ENCODE data around the gene MYLIP.

MYLIP gene

GRCh38 chr6:16108419-16108818, 20.5 kb upstream of the MYLIP start:
- no peak for DNase-seq (ENCODE audit: low spot score)

DNA sequence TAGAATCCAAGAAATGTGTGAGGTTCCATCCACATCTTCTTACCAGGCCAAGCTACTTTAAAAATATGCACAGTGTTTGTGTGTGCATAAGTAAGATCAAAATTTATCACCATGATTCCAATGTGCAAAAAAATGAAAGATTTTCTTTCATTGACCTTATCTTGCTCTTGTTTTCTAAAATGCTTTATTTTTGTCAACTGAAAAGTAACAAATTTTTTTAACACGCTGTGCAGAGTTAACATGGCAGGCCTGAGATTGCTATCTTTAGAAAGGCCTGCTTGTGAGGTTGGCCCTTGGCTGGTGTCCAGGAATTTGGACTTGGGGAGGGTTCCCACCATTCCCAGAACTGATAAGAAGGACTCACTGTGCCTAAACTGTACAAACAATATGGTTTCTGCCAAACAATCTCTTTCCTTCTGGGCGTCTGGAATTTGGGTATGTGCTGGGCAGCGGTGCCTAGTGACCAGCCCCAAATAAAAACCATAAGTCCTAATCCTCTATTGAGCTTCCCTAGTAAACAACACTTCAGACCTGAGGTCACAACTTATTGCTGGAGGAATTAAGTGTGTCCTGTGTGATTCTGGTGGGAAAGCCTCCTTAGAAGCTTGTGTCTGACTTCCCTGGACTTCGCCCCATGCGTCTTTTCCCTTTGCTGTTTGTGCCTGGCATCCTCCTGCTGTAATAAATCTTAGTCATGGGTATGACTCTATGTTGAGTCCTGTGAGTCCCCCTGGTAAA, 19.8 kb upstream of the MYLIP start:
- DNase-seq (ENCODE audit: low spot score) = no peak

- no peak for DNase-seq (ENCODE audit: low spot score)
These were observed 19.1 kb upstream of the MYLIP start for GRCh38 chr6:16109659-16110305.

DNA sequence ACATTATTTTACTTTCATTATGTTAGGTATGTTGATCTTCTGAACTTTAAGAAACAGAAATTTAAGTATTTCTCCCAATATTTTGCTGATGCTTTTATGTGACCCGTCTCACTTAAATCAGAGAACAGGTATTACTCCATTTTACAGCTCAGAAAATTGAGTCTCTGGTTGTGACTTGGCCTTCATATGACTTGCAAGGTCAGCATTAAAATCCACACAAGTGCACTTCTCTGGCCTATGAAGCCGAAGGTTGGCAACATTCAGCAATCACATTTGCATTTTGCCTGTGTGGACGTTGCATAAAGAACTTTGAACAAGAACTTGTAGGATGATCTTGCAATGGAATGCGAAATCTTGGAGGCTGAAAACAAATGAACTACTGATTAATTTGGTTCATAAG, 10.1 kb upstream of the MYLIP start:
- no peak for DNase-seq (ENCODE audit: low spot score)

DNA sequence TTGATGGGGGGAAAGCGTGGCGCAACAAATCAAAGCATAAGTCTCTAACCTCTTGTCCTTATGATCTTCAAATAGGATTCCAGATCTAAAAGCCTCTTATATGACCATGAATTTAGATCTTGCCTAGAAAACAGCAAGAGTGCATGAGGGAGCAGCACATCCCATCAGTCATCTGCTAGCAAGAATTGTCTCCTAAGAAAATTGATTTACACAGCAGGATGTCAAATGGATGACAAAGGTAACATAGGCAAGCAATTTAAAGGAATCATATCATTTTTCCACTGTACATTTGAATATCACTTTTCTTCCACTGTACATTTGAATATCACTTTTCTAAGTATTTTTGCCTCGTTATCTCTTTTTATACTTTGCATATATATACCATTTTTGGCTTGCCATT, 7.5 kb upstream of the MYLIP start:
- DNase-seq (ENCODE audit: low spot score) = no peak

GRCh38 chr6:16122197-16122596, 6.7 kb upstream of the MYLIP start:
- DNase-seq (ENCODE audit: low spot score) = no peak

- DNase-seq (ENCODE audit: low spot score) = no peak
These were observed 4.4 kb upstream of the MYLIP start for GRCh38 chr6:16124198-16125180.

DNA sequence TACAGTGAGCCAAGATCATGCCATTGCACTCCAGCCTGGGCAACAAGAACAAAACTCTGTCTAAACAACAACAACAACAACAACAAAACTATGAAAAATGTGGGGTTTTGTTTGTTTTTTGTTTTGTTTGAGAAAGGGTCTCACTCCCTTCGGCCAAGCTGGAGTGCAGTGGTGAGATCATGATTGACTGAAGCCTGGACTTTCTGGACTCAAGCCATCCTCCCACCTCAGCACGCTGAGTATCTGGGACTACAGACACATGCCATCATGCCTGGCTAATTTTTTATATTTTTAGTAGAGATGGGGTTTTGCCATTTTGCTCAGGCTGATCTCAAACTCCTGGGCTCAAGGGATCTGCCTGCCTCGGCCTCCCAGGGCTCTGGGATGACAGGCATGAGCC, 2.8 kb upstream of the MYLIP start:
- no peak for DNase-seq (ENCODE audit: low spot score)

GRCh38 chr6:16126861-16127260, 2.0 kb upstream of the MYLIP start:
- DNase-seq (ENCODE audit: low spot score) = no peak

- no peak for DNase-seq (ENCODE audit: low spot score)
These were observed 1.4 kb upstream of the MYLIP start for GRCh38 chr6:16127471-16127870.

GRCh38 chr6:16129623-16130401, 926 bp downstream of the MYLIP start:
- DNase-seq (ENCODE audit: low spot score) = peak; percentile 20

- DNase-seq (ENCODE audit: low spot score) = no peak
These were observed 1.6 kb downstream of the MYLIP start for GRCh38 chr6:16130437-16130891.

DNA sequence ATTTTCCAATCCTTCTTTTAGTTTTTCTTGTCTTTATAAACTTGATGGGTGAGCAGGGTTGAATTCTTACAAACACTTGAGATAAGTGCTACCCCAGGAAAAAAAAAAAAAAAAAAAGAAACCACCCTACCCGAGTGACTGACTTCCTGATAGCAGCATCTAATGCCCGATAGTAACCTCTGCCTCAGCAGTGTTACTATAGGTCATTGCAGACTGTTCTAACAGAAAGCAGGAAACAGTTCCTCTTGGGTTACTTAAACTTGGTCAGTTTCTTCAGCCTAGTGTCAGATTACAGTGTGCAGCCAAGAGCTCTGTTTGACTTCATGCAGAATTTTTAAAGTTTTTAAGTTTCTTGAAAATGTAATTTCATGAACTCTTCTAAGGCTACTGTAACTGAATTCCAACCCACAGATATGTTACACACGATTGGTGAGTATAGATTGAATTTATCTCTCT, 2.1 kb downstream of the MYLIP start:
- peak; percentile 52 for DNase-seq (ENCODE audit: low spot score)

DNA sequence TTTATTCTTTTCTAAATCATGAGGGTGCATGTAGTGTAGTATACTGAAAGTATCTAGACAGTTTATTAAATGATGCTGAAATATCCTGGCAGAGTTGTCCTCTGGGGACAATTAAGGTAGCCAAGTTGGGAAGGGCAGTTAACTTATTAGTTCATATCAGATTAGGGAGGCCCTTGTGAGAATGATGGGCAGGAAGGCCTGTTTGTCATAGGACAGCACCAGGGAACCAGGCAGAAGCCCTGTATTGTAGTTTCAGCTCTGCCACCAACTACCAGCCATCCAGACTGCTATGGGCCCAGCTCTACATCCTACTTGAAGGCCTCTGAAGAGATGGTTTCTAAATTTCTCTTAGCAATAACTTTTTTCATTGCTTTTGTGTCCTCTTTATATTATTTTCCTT, 4.0 kb downstream of the MYLIP start:
- no peak for DNase-seq (ENCODE audit: low spot score)

DNA sequence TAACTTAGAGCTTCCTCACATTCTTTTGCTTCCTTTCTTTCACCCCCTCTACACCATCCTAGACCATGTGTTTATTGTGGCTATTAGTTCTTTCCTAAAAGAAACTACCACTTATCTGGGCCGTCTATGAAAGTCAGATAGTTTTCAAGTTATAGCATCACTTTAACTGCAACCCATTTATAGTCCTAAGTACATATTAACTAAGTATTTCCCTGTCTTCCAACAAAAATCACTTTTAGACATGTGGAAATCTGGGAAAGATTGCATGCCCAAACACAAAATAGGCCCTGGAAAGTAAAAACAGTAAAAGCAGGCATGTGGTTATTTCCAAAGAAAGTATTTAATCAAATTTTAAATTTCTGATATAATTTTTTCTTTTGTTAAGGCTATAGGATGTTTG, 5.5 kb downstream of the MYLIP start:
- no peak for DNase-seq (ENCODE audit: low spot score)

GRCh38 chr6:16135066-16135465, 6.2 kb downstream of the MYLIP start:
- no peak for DNase-seq (ENCODE audit: low spot score)

GRCh38 chr6:16136091-16136490, 7.2 kb downstream of the MYLIP start:
- no peak for DNase-seq (ENCODE audit: low spot score)

GRCh38 chr6:16136621-16137450, 8.0 kb downstream of the MYLIP start:
- DNase-seq (ENCODE audit: low spot score) = no peak

DNA sequence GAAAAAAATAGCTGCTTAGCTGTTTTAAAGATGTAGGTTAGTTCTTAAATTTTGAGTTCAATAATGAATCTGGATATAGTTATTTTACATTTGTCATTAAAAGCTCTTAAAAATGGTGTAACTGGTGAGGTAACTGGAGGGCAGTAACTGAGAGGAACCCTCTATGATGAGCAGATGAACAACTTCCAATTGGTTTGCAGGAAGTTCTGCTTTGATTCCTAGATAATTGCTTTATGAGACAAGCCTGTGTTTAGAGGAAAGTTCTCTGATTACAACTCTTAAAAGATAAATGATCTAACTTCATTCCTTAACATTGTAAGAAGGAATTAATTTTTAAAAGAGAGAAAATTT, 8.5 kb downstream of the MYLIP start:
- no peak for DNase-seq (ENCODE audit: low spot score)

- no peak for DNase-seq (ENCODE audit: low spot score)
These were observed 10.7 kb downstream of the MYLIP start for GRCh38 chr6:16139556-16139955.

- no peak for DNase-seq (ENCODE audit: low spot score)
These were observed 11.7 kb downstream of the MYLIP start for GRCh38 chr6:16140607-16141006.
